Esophagus muscularis mucosa (tissue), 3 donors: ENCODE measurements around the gene OBP2B.
"Not testable (repeated sequence)": the region's sequence is repeated elsewhere in the genome, so short reads cannot be mapped to it uniquely, and the experiment has no call there.

Experiments used
- CTCF ChIP-seq, 3 experiments: fragments of 200-600 bp in 2 of 3; fragments of 450-650 bp in 1 of 3; sonication (generic) in 2 of 3; IDR thresholded peaks; one replicate each; pipeline ENCODE4 v1.5.1; 2017 to 2019; ENCODE audit warnings: antibody characterized with exemption in 3 of 3, mild to moderate bottlenecking in 2 of 3, moderate library complexity in 1 of 3
- EP300 ChIP-seq: sonication (generic); formaldehyde crosslinking; IDR thresholded peaks from one replicate; pipeline ENCODE4 v1.6.1; 2017; ENCODE audit warnings: antibody characterized with exemption

GRCh38 chr9:133205481-133205887 lies 3.6 kb downstream of the OBP2B start:
- TF ChIP-seq CTCF (IDR thresholded peaks at IDR 0.05); EP300: not testable (repeated sequence)
